Panc1 (cell line): Measurements from ENCODE around the gene ANKRD55. TPM values are rescaled to one million over a fixed set of nuclear protein-coding genes. Genes with fewer than 3 reads are reported as not detected.

Experiments
- ATAC-seq: fragments of 200-7000 bp; cut with Tn5 transposase; 2 replicates; pipeline ENCODE4 v1.9.1; 2020; ENCODE audit warnings: mild to moderate bottlenecking, moderate library complexity
- BruUV-seq: library from RNA; stranded (reverse); fragments of 400-500 nt; replicated peaks from 2 replicates; lab custom pipeline; 2021; lab: Mats Ljungman, UMichigan
- CTCF ChIA-PET: fragments of 300-600 bp; sonication (Branson Sonifier 250); formaldehyde crosslinking; loops from one replicate; lab custom pipeline; 2022; ENCODE audit warnings: antibody characterized with exemption; lab: Charles Lee
- POLR2A ChIA-PET: fragments of 300-600 bp; sonication (Branson Sonifier 250); formaldehyde crosslinking; loops from one replicate; lab custom pipeline; 2022; ENCODE audit warnings: antibody characterized with exemption; lab: Charles Lee
- DNase-seq: peaks from one replicate; pipeline ENCODE4 v3.0.0-alpha.2; 2010; ENCODE audit warnings: low read depth, low spot score
- H3K27ac ChIP-seq: 2 replicates; pipeline ENCODE4 v1.5.1; 2011; ENCODE audit warnings: mild to moderate bottlenecking, low read length, inconsistent platforms
- H3K27me3 ChIP-seq: fragments of 200-500 bp; sonication (Bioruptor generic); 2 replicates; pipeline ENCODE4 v1.6.0; 2014; ENCODE audit warnings: low read length, inconsistent platforms; ENCODE audit not compliant: control insufficient read depth, insufficient read depth
- H3K36me3 ChIP-seq: fragments of 200-500 bp; sonication (Bioruptor generic); 2 replicates; pipeline ENCODE4 v1.5.1; 2014; ENCODE audit warnings: inconsistent platforms, mild to moderate bottlenecking, low read length, moderate library complexity; ENCODE audit not compliant: control insufficient read depth, insufficient read depth
- H3K4me1 ChIP-seq: 2 replicates; pipeline ENCODE4 v1.5.1; 2011; ENCODE audit warnings: inconsistent platforms, mild to moderate bottlenecking, low read length, moderate library complexity; ENCODE audit not compliant: control insufficient read depth, insufficient read depth
- H3K4me3 ChIP-seq, 2 experiments: 2 replicates each; pipeline ENCODE4 v1.5.1; 2011 to 2012; ENCODE audit warnings: low read depth in 2 of 2, low read length in 2 of 2, mild to moderate bottlenecking in 2 of 2, inconsistent platforms in 1 of 2, moderate library complexity in 1 of 2
- H3K9me3 ChIP-seq: fragments of 200-500 bp; sonication (Bioruptor generic); 2 replicates; pipeline ENCODE4 v1.5.1; 2014; ENCODE audit warnings: low read depth, mild to moderate bottlenecking, inconsistent platforms, low read length, moderate library complexity; ENCODE audit not compliant: control insufficient read depth, insufficient read depth
- POLR2AphosphoS5 ChIP-seq: IDR thresholded peaks from 2 replicates; pipeline ENCODE4 v1.6.1; 2012; ENCODE audit warnings: mild to moderate bottlenecking, low read depth, low read length, moderate library complexity
- SIN3A ChIP-seq: IDR thresholded peaks from 2 replicates; pipeline ENCODE4 v1.6.1; 2012; ENCODE audit warnings: low read depth, mild to moderate bottlenecking, low read length, moderate library complexity, borderline replicate concordance; ENCODE audit not compliant: insufficient read depth
- TCF7L2 ChIP-seq: IDR thresholded peaks from 2 replicates; pipeline ENCODE4 v1.6.1; 2011; ENCODE audit warnings: mild to moderate bottlenecking, low read depth, low read length, inconsistent platforms
- in situ Hi-C: cut with HindIII; loops from 2 replicates; pipeline ENCODE4 v1.10.0; 2016; ENCODE audit warnings: low sequenced_read_pairs, low pct_unique_long_range_greater_than_20kb
- intact Hi-C: fragments of 100-400 bp; cut with micrococcal nuclease; formaldehyde crosslinking; loops from one replicate; pipeline ENCODE4 v1.10.0; 2022; ENCODE audit not compliant: unreplicated experiment
- total RNA-seq: library from RNA; stranded (reverse); gene quantifications from one replicate; pipeline ENCODE4 v1.2.1, GENCODE V29; 2021; ENCODE audit not compliant: unreplicated experiment
- TF ChIP-seq, protein P1 (sequence below): fragments of 450-650 bp; IDR thresholded peaks from 2 replicates; pipeline ENCODE4 v1.5.1; 2017; ENCODE audit warnings: mild to moderate bottlenecking
- TF ChIP-seq, protein P2 (sequence below), 2 experiments: IDR thresholded peaks; 2 replicates each; pipeline ENCODE4 v1.6.1; 2011 to 2012; ENCODE audit warnings: low read depth in 2 of 2, control low read depth in 1 of 2, low read length in 1 of 2, mild to moderate bottlenecking in 1 of 2, moderate library complexity in 1 of 2; ENCODE audit not compliant: insufficient read depth in 1 of 2

Gene ANKRD55
- total RNA-seq, 1 experiment from 2014 or later: not detected

DNA sequence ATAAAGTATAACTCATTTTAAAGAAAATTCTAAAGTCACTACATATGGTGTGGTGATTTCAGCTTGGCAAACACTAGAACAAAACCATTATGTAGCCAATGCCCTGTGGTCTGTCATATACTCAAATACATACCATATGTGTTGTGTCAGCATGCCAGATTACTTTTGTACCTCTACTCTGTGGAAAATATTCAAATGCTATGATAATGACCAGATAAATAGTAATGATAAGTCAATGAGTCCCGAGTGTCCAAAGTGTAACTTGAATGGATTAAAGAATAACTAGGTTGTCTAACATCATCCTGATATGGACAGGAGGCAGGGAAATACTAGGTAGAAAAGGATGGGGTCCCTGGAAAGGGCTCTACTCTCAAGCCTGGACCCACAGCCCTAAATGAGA is 180.4 kb downstream of the ANKRD55 start:
- ATAC-seq (no peak), DNase-seq (no peak)
- Histone ChIP-seq H3K27me3 (no peaks in the 10 kb centered on the region), H3K27ac (no peak overlapping the region), H3K4me1 (0 out of 2 replicates have a peak, but pooled peaks cover 3% of the 10 kb centered on the region), H3K4me3 (no peak overlapping the region), H3K9me3 (no peaks in the 10 kb centered on the region), H3K36me3 (no peaks in the 10 kb centered on the region)
- no TSS peak for BruUV-seq
- intact Hi-C loops (no loop called here), in situ Hi-C loops (no loop called here)
- ChIA-PET POLR2A (interaction anchor here (0.7 kb wide), 1 partner anchor 24 kb away, joined by 3 read pairs; no protein-coding TSS in a partner anchor), CTCF (no interaction called here)
- TF ChIP-seq, protein P1, sequence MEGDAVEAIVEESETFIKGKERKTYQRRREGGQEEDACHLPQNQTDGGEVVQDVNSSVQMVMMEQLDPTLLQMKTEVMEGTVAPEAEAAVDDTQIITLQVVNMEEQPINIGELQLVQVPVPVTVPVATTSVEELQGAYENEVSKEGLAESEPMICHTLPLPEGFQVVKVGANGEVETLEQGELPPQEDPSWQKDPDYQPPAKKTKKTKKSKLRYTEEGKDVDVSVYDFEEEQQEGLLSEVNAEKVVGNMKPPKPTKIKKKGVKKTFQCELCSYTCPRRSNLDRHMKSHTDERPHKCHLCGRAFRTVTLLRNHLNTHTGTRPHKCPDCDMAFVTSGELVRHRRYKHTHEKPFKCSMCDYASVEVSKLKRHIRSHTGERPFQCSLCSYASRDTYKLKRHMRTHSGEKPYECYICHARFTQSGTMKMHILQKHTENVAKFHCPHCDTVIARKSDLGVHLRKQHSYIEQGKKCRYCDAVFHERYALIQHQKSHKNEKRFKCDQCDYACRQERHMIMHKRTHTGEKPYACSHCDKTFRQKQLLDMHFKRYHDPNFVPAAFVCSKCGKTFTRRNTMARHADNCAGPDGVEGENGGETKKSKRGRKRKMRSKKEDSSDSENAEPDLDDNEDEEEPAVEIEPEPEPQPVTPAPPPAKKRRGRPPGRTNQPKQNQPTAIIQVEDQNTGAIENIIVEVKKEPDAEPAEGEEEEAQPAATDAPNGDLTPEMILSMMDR: no peak
- TF ChIP-seq SIN3A (no peak), TCF7L2 (no peak), POLR2AphosphoS5 (no peak)
- TF ChIP-seq, protein P2, sequence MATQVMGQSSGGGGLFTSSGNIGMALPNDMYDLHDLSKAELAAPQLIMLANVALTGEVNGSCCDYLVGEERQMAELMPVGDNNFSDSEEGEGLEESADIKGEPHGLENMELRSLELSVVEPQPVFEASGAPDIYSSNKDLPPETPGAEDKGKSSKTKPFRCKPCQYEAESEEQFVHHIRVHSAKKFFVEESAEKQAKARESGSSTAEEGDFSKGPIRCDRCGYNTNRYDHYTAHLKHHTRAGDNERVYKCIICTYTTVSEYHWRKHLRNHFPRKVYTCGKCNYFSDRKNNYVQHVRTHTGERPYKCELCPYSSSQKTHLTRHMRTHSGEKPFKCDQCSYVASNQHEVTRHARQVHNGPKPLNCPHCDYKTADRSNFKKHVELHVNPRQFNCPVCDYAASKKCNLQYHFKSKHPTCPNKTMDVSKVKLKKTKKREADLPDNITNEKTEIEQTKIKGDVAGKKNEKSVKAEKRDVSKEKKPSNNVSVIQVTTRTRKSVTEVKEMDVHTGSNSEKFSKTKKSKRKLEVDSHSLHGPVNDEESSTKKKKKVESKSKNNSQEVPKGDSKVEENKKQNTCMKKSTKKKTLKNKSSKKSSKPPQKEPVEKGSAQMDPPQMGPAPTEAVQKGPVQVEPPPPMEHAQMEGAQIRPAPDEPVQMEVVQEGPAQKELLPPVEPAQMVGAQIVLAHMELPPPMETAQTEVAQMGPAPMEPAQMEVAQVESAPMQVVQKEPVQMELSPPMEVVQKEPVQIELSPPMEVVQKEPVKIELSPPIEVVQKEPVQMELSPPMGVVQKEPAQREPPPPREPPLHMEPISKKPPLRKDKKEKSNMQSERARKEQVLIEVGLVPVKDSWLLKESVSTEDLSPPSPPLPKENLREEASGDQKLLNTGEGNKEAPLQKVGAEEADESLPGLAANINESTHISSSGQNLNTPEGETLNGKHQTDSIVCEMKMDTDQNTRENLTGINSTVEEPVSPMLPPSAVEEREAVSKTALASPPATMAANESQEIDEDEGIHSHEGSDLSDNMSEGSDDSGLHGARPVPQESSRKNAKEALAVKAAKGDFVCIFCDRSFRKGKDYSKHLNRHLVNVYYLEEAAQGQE (IDR thresholded peaks at IDR 0.05; ENCODE audit: insufficient read depth in 1 of 2, low read depth in 2 of 2, low read length in 1 of 2): no peak

GRCh38 chr5:56050551-56051255 is 182.4 kb downstream of the ANKRD55 start:
- DNase-seq: no peak
- Histone ChIP-seq H3K4me3 (no peak overlapping the region), H3K36me3 (no peaks in the 10 kb centered on the region), H3K27me3 (no peaks in the 10 kb centered on the region), H3K27ac (peak overlapping the region; percentile 53; the same call in 1 of the 2 replicates), H3K9me3 (no peaks in the 10 kb centered on the region), H3K4me1 (0 out of 2 replicates have a peak, but pooled peaks cover 3% of the 10 kb centered on the region)
- intact Hi-C loops (no loop called here), in situ Hi-C loops (no loop called here)
- ChIA-PET POLR2A (no interaction called here), CTCF (interaction anchor here (0.6 kb wide), 1 partner anchor 871 kb away, joined by 3 read pairs; no protein-coding TSS in a partner anchor)
- TF ChIP-seq TCF7L2 (peak; percentile 84), POLR2AphosphoS5 (no peak)
- no TSS peak for BruUV-seq
- peak; percentile 48; the same call in 1 of the 2 replicates for ATAC-seq

Other genes with a start within 250 kb of the ANKRD55 start
- gene IL6ST, start 238.4 kb downstream of the ANKRD55 start, total RNA-seq: 181 TPM